ENCODE results near the gene GMPPB.

DNA sequence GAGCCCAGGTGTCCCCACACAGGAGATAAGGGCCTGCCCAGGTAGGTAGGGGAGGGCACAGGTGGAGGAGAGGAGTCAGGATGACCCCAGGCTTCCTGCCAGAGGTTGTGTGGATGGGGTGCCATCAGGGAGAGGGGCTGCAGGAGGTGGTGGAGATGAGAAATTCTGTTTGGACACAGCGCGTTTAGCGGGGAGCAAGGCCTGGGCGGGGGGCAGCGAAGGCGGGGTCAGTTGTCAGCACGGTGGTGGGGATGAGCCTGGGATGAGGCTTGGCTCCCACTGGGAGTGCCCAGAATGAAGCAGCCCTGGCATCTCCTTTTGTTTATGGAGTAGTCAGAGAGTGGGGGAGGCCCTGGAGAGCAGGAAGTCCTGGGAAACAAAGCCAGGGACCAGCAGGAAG is 19.8 kb downstream of the GMPPB start:
- TF ChIP-seq CTCF (conservative IDR thresholded peaks at IDR 0.05 in 1 of 2, IDR thresholded peaks at IDR 0.05 in 1 of 2; ENCODE audit: extremely low read depth in 1 of 2, insufficient read depth in 1 of 2, low read depth in 1 of 2, low read length in 2 of 2) (no peak), EZH2 (IDR thresholded peaks at IDR 0.05; ENCODE audit: borderline replicate concordance, low read length) (no peak)
